PC-3 (cell line): ENCODE measurements around the gene PRR16.
"Not testable (repeated sequence)": the region's sequence is repeated elsewhere in the genome, so short reads cannot be mapped to it uniquely, and the experiment has no call there.

Source experiments
- CTCF ChIP-seq: fragments of 300-600 bp; sonication (generic); conservative IDR thresholded peaks from 2 replicates; pipeline ENCODE4 v1.5.1; 2017; ENCODE audit warnings: antibody characterized with exemption, low read depth, mild to moderate bottlenecking, low read length
- EZH2 ChIP-seq: fragments of 300-600 bp; sonication (generic); IDR thresholded peaks from one replicate; pipeline ENCODE4 v1.6.1; 2017; ENCODE audit warnings: antibody characterized with exemption, mild to moderate bottlenecking, low read length; ENCODE audit not compliant: unreplicated experiment

- TF ChIP-seq CTCF, EZH2: not testable (repeated sequence)
Observed at GRCh38 chr5:120426633-120427275, 37.3 kb upstream of the PRR16 start.
